GM21786 (cell line): ENCODE data around the gene OTULIN.

Experiments
- ATAC-seq: cut with Tn5 transposase; IDR thresholded peaks from one replicate; pipeline ENCODE4 v1.9.1; 2021; ENCODE audit not compliant: unreplicated experiment

OTULIN gene

GRCh38 chr5:14716755-14717752 lies 52.5 kb downstream of the OTULIN start:
- ATAC-seq: no peak

GRCh38 chr5:14718778-14719177 lies 54.3 kb downstream of the OTULIN start:
- no peak for ATAC-seq

GRCh38 chr5:14720236-14720923 lies 55.9 kb downstream of the OTULIN start:
- no peak for ATAC-seq

GRCh38 chr5:14721990-14722656 lies 57.6 kb downstream of the OTULIN start:
- ATAC-seq: no peak

GRCh38 chr5:14722923-14723322 lies 58.4 kb downstream of the OTULIN start:
- ATAC-seq: no peak

GRCh38 chr5:14723701-14724132 lies 59.2 kb downstream of the OTULIN start:
- ATAC-seq: no peak

- no peak for ATAC-seq
These were observed 60.1 kb downstream of the OTULIN start for GRCh38 chr5:14724633-14725032.

GRCh38 chr5:14726066-14726838 lies 61.7 kb downstream of the OTULIN start:
- no peak for ATAC-seq

- no peak for ATAC-seq
These were observed 62.9 kb downstream of the OTULIN start for GRCh38 chr5:14727428-14727865.

GRCh38 chr5:14727928-14728458 lies 63.5 kb downstream of the OTULIN start:
- no peak for ATAC-seq

- no peak for ATAC-seq
These were observed 64.0 kb downstream of the OTULIN start for GRCh38 chr5:14728459-14728938.

GRCh38 chr5:14729448-14730385 lies 65.2 kb downstream of the OTULIN start:
- no peak for ATAC-seq

GRCh38 chr5:14730466-14730865 lies 65.9 kb downstream of the OTULIN start:
- ATAC-seq: no peak

- ATAC-seq: no peak
These were observed 66.4 kb downstream of the OTULIN start for GRCh38 chr5:14730881-14731280.

- ATAC-seq: no peak
These were observed 68.5 kb downstream of the OTULIN start for GRCh38 chr5:14732991-14733390.

GRCh38 chr5:14733661-14734060 lies 69.1 kb downstream of the OTULIN start:
- no peak for ATAC-seq

GRCh38 chr5:14734396-14734795 lies 69.9 kb downstream of the OTULIN start:
- no peak for ATAC-seq

GRCh38 chr5:14735944-14736343 lies 71.4 kb downstream of the OTULIN start:
- ATAC-seq: no peak

GRCh38 chr5:14737291-14737690 lies 72.8 kb downstream of the OTULIN start:
- ATAC-seq: no peak
